ENCODE data around the gene TMEM151B. TPM values are rescaled to one million over a fixed set of nuclear protein-coding genes. Genes with fewer than 3 reads are reported as not detected.

The TMEM151B gene
- total and polyA plus RNA-seq, 2 of the 13 experiments (the other 11 are each of a cell fraction or from before 2014, with no cell fraction given), result not detected

GRCh38 chr6:44304282-44305199, 34.3 kb downstream of the TMEM151B start (continued):
- TF ChIP-seq TRIM24 (CRISPR knock-in tag; IDR thresholded peaks at IDR 0.05), result 0 out of 2 replicates have a peak, but pooled peaks have one; percentile 43
- no peak for TF ChIP-seq MAFK (conservative IDR thresholded peaks at IDR 0.05 in 1 of 2, IDR thresholded peaks at IDR 0.05 in 1 of 2; ENCODE audit: low read length in 2 of 2)
- 0 out of 2 replicates have a peak, but pooled peaks have one; percentile 33 for TF ChIP-seq ZNF430 (CRISPR knock-in tag; IDR thresholded peaks at IDR 0.05)
- TF ChIP-seq, protein P1, sequence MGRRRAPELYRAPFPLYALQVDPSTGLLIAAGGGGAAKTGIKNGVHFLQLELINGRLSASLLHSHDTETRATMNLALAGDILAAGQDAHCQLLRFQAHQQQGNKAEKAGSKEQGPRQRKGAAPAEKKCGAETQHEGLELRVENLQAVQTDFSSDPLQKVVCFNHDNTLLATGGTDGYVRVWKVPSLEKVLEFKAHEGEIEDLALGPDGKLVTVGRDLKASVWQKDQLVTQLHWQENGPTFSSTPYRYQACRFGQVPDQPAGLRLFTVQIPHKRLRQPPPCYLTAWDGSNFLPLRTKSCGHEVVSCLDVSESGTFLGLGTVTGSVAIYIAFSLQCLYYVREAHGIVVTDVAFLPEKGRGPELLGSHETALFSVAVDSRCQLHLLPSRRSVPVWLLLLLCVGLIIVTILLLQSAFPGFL (CRISPR knock-in tag; IDR thresholded peaks at IDR 0.05), result no peak
- TF ChIP-seq ZNF891 (CRISPR knock-in tag; IDR thresholded peaks at IDR 0.05), result no peak
- TF ChIP-seq CTCF (CRISPR knock-in tag; IDR thresholded peaks at IDR 0.05), result peak; percentile 93
- TF ChIP-seq RXRA (CRISPR knock-in tag; IDR thresholded peaks at IDR 0.05), result no peak; the same call in 1 of the 2 replicates
- TF ChIP-seq REPIN1 (CRISPR knock-in tag; IDR thresholded peaks at IDR 0.05; ENCODE audit: borderline replicate concordance, low read depth), result 0 out of 2 replicates have a peak, but pooled peaks have one; percentile 28
- TF ChIP-seq, protein P2, sequence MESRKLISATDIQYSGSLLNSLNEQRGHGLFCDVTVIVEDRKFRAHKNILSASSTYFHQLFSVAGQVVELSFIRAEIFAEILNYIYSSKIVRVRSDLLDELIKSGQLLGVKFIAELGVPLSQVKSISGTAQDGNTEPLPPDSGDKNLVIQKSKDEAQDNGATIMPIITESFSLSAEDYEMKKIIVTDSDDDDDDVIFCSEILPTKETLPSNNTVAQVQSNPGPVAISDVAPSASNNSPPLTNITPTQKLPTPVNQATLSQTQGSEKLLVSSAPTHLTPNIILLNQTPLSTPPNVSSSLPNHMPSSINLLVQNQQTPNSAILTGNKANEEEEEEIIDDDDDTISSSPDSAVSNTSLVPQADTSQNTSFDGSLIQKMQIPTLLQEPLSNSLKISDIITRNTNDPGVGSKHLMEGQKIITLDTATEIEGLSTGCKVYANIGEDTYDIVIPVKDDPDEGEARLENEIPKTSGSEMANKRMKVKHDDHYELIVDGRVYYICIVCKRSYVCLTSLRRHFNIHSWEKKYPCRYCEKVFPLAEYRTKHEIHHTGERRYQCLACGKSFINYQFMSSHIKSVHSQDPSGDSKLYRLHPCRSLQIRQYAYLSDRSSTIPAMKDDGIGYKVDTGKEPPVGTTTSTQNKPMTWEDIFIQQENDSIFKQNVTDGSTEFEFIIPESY (CRISPR knock-in tag; IDR thresholded peaks at IDR 0.05), result peak; percentile 83
- TF ChIP-seq HNRNPUL1 (IDR thresholded peaks at IDR 0.05; ENCODE audit: low read depth, low read length), result no peak
- 0 out of 2 replicates have a peak, but pooled peaks have one; percentile 17 for TF ChIP-seq ZNF501 (CRISPR knock-in tag; IDR thresholded peaks at IDR 0.05)
- no peak for TF ChIP-seq MLXIP (CRISPR knock-in tag; IDR thresholded peaks at IDR 0.05; ENCODE audit: borderline replicate concordance)
- no peak for TF ChIP-seq ZNF792 (CRISPR knock-in tag; IDR thresholded peaks at IDR 0.05)
- no peak for TF ChIP-seq RAD51 (IDR thresholded peaks at IDR 0.05; ENCODE audit: borderline replicate concordance)
- TF ChIP-seq, protein P3, sequence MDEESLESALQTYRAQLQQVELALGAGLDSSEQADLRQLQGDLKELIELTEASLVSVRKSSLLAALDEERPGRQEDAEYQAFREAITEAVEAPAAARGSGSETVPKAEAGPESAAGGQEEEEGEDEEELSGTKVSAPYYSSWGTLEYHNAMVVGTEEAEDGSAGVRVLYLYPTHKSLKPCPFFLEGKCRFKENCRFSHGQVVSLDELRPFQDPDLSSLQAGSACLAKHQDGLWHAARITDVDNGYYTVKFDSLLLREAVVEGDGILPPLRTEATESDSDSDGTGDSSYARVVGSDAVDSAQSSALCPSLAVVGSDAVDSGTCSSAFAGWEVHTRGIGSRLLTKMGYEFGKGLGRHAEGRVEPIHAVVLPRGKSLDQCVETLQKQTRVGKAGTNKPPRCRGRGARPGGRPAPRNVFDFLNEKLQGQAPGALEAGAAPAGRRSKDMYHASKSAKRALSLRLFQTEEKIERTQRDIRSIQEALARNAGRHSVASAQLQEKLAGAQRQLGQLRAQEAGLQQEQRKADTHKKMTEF (CRISPR knock-in tag; IDR thresholded peaks at IDR 0.05), result 0 out of 2 replicates have a peak, but pooled peaks have one; percentile 20
- TF ChIP-seq ZNF350 (CRISPR knock-in tag; IDR thresholded peaks at IDR 0.05; ENCODE audit: borderline replicate concordance, low read depth), result no peak
- TF ChIP-seq, protein P4, sequence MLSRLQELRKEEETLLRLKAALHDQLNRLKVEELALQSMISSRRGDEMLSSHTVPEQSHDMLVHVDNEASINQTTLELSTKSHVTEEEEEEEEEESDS (CRISPR knock-in tag; IDR thresholded peaks at IDR 0.05; ENCODE audit: borderline replicate concordance), result no peak
- peak; percentile 35; the same call in 1 of the 2 replicates for TF ChIP-seq ZNF605 (CRISPR knock-in tag; IDR thresholded peaks at IDR 0.05)
- TF ChIP-seq GATAD2A (CRISPR knock-in tag; IDR thresholded peaks at IDR 0.05), result no peak

Measured in HepG2 (cell line).